Umbilical cord (tissue), 2 donors: Measurements from ENCODE around the gene DDAH1. TPM values are rescaled to one million over a fixed set of nuclear protein-coding genes. Genes with fewer than 3 reads are reported as not detected.
A peak's percentile ranks its signal among the peaks of the same experiment; 100 is the strongest.

Experiments used
- DNase-seq: peaks from one replicate; pipeline ENCODE4 v3.0.0-alpha.2; 2015; ENCODE audit warnings: low spot score
- total RNA-seq: library from RNA; depleted of rRNA; stranded (reverse); fragments of >200 nt; gene quantifications from one replicate; pipeline ENCODE4 v1.2.3, GENCODE V29; 2014; ENCODE audit warnings: low replicate concordance; ENCODE audit not compliant: insufficient read depth

Gene DDAH1
- total RNA-seq, 1 donor from 2014 or later = 57.3 TPM

GRCh38 chr1:85396194-85396593, 68.8 kb downstream of the DDAH1 start:
- DNase-seq = no peak

GRCh38 chr1:85394130-85394529, 70.8 kb downstream of the DDAH1 start:
- DNase-seq = no peak

- no peak for DNase-seq
Measured at GRCh38 chr1:85393490-85393889, 71.5 kb downstream of the DDAH1 start.

- DNase-seq = no peak
Measured at GRCh38 chr1:85388416-85388815, 76.5 kb downstream of the DDAH1 start.

GRCh38 chr1:85387781-85388180, 77.2 kb downstream of the DDAH1 start:
- DNase-seq = no peak

- DNase-seq = no peak
Measured at GRCh38 chr1:85386068-85386722, 78.8 kb downstream of the DDAH1 start.

- DNase-seq = no peak
Measured at GRCh38 chr1:85379203-85380136, 85.5 kb downstream of the DDAH1 start.

GRCh38 chr1:85378534-85378933, 86.4 kb downstream of the DDAH1 start:
- no peak for DNase-seq

GRCh38 chr1:85376356-85376755, 88.6 kb downstream of the DDAH1 start:
- no peak for DNase-seq

- no peak for DNase-seq
Measured at GRCh38 chr1:85375493-85375892, 89.5 kb downstream of the DDAH1 start.

GRCh38 chr1:85374160-85374559, 90.8 kb downstream of the DDAH1 start:
- no peak for DNase-seq

- DNase-seq = no peak
Measured at GRCh38 chr1:85373378-85373708, 91.6 kb downstream of the DDAH1 start.

GRCh38 chr1:85372683-85373377, 92.1 kb downstream of the DDAH1 start:
- DNase-seq = peak; percentile 80

GRCh38 chr1:85371021-85371420, 93.9 kb downstream of the DDAH1 start:
- no peak for DNase-seq

GRCh38 chr1:85368073-85368770, 96.7 kb downstream of the DDAH1 start:
- no peak for DNase-seq

- DNase-seq = peak; percentile 91
Measured at GRCh38 chr1:85366391-85367170, 98.4 kb downstream of the DDAH1 start.

- DNase-seq = no peak
Measured at GRCh38 chr1:85365851-85366250, 99.1 kb downstream of the DDAH1 start.

GRCh38 chr1:85363521-85363920, 101.4 kb downstream of the DDAH1 start:
- no peak for DNase-seq

- DNase-seq = no peak
Measured at GRCh38 chr1:85363092-85363491, 101.9 kb downstream of the DDAH1 start.

- no peak for DNase-seq
Measured at GRCh38 chr1:85361606-85362296, 103.2 kb downstream of the DDAH1 start.
